Gastrocnemius medialis (tissue), 4 donors: ENCODE results near the gene SKI. TPM values are rescaled to one million over a fixed set of nuclear protein-coding genes. Genes with fewer than 3 reads are reported as not detected.
A peak's percentile ranks its signal among the peaks of the same experiment; 100 is the strongest.

Experiments
- ATAC-seq, 2 donors: fragments of 150-250 bp; one replicate each; pipeline ENCODE4 v1.9.1; 2016
- DNase-seq, 2 donors: peaks; one replicate each; pipeline ENCODE4 v3.0.0-alpha.2; 2019
- H3K27ac ChIP-seq, 4 donors: fragments of 200-600 bp; sonication (generic); 1 replicate in 1 of 4; 2 replicates in 3 of 4; pipeline ENCODE4 v1.5.1; 2016 to 2018; ENCODE audit warnings: mild to moderate bottlenecking in 2 of 4, moderate library complexity in 1 of 4
- H3K27me3 ChIP-seq, 3 donors: fragments of 200-600 bp; sonication (generic) in 2 of 3; 1 replicate in 1 of 3; 2 replicates in 2 of 3; pipeline versions ENCODE4 v1.5.1 to v1.6.0; 2016 to 2019; ENCODE audit warnings: mild to moderate bottlenecking in 1 of 3, moderate library complexity in 1 of 3
- H3K36me3 ChIP-seq, 2 donors: fragments of 200-600 bp; sonication (generic) in 1 of 2; one replicate each; pipeline ENCODE4 v1.5.1; 2017 to 2018
- H3K4me1 ChIP-seq, 2 donors: fragments of 200-600 bp; sonication (generic) in 1 of 2; one replicate each; pipeline ENCODE4 v1.5.1; 2016 to 2017; ENCODE audit warnings: mild to moderate bottlenecking in 2 of 2
- H3K4me3 ChIP-seq, 4 donors: fragments of 200-600 bp; sonication (generic) in 3 of 4; 1 replicate in 1 of 4; 2 replicates in 3 of 4; pipeline ENCODE4 v1.5.1; 2016 to 2019; ENCODE audit warnings: mild to moderate bottlenecking in 2 of 4
- H3K9me3 ChIP-seq, 3 donors: fragments of 200-600 bp; sonication (generic) in 2 of 3; 1 replicate in 1 of 3; 2 replicates in 2 of 3; pipeline ENCODE4 v1.5.1; 2016 to 2019
- POLR2A ChIP-seq, 2 donors: fragments of 450-650 bp; IDR thresholded peaks; one replicate each; pipeline ENCODE4 v1.6.1; 2017; ENCODE audit warnings: antibody characterized with exemption in 2 of 2, mild to moderate bottlenecking in 2 of 2, moderate library complexity in 2 of 2
- in situ Hi-C, 4 donors: fragments of 200-750 bp; cut with MboI; loops; one replicate each; pipeline versions ENCODE4 v1.15.0 to v1.8.0; 2017; ENCODE audit warnings: low sequenced_read_pairs in 4 of 4
- intact Hi-C: fragments of 100-400 bp; cut with DNase I; formaldehyde crosslinking; loops from one replicate; pipeline ENCODE4 v1.15.1; 2023; ENCODE audit warnings: low total_unique reads
- total RNA-seq, 4 donors: library from RNA; depleted of rRNA; stranded (reverse); fragments of >200 nt; gene quantifications; one replicate each; pipeline versions ENCODE4 v1.1.0 to v1.2.3, GENCODE V29; 2016
- TF ChIP-seq, protein P1 (sequence below), 5 experiments: fragments of 450-650 bp in 3 of 5; fragments of 200-600 bp in 2 of 5; sonication (generic) in 2 of 5; IDR thresholded peaks in 4 of 5; conservative IDR thresholded peaks in 1 of 5; 1 replicate in 4 of 5; 2 replicates in 1 of 5; pipeline ENCODE4 v1.5.1; 2016 to 2019; ENCODE audit warnings: antibody characterized with exemption in 5 of 5, mild to moderate bottlenecking in 3 of 5, moderate library complexity in 3 of 5

SKI gene
- total RNA-seq, 4 donors from 2014 or later = 7.8 to 32.2 (median 22.4) TPM

DNA sequence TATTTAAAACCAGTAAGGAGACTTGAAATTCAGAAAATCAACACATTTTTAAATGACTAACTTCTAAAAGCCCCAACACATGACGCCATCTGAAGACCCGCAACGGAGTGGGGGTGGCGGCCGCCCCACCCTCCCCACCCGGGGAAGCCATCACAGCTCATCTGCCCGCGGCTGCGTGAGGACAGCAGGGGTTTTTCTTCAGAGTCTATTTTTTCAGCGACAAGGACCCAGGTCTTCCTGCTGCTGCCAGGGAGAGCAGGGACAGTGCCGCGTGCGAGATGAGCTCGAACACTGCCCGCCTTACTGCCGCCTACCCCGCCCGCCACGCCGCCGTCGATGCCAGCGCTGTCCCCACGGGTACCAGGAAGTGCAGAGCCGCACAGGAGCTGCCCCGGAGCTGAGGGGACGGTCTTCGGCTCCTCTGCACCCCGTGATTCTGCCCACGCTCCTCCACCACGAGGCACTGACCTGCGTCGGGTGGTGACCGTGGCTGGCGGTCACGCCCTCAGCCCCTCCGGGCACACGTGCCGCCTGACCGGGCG, 79.0 kb downstream of the SKI start:
- in situ Hi-C loops (loop anchor here in 2 of 4 donors (25.0 kb wide), 1 partner anchor 95 kb away; no protein-coding TSS in a partner anchor), intact Hi-C loops (no loop called here)
- Histone ChIP-seq H3K27me3 (no peaks in the 10 kb centered on the region), H3K4me3 (no peak overlapping the region), H3K4me1 (peaks cover 0 to 7% of the 10 kb centered on the region in 2 donors), H3K27ac (no peak overlapping the region), H3K9me3 (no peaks in the 10 kb centered on the region), H3K36me3 (peaks cover 0 to 51% of the 10 kb centered on the region in 2 donors)
- DNase-seq (no peak), ATAC-seq (no peak)
- no peak for TF ChIP-seq POLR2A (IDR thresholded peaks at IDR 0.05)

- TF ChIP-seq, protein P1, sequence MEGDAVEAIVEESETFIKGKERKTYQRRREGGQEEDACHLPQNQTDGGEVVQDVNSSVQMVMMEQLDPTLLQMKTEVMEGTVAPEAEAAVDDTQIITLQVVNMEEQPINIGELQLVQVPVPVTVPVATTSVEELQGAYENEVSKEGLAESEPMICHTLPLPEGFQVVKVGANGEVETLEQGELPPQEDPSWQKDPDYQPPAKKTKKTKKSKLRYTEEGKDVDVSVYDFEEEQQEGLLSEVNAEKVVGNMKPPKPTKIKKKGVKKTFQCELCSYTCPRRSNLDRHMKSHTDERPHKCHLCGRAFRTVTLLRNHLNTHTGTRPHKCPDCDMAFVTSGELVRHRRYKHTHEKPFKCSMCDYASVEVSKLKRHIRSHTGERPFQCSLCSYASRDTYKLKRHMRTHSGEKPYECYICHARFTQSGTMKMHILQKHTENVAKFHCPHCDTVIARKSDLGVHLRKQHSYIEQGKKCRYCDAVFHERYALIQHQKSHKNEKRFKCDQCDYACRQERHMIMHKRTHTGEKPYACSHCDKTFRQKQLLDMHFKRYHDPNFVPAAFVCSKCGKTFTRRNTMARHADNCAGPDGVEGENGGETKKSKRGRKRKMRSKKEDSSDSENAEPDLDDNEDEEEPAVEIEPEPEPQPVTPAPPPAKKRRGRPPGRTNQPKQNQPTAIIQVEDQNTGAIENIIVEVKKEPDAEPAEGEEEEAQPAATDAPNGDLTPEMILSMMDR (IDR thresholded peaks at IDR 0.05 in 4 of 5, conservative IDR thresholded peaks at IDR 0.05 in 1 of 5) = no peak
- TF ChIP-seq POLR2A (IDR thresholded peaks at IDR 0.05) = no peak
- Histone ChIP-seq H3K36me3 (peaks cover 0 to 51% of the 10 kb centered on the region in 2 donors), H3K4me1 (peaks cover 8 to 12% of the 10 kb centered on the region in 2 donors), H3K9me3 (no peaks in the 10 kb centered on the region), H3K27ac (no peak overlapping the region), H3K27me3 (no peaks in the 10 kb centered on the region), H3K4me3 (no peak overlapping the region)
- DNase-seq (no peak), ATAC-seq (no peak)
- in situ Hi-C loops = loop anchor here in 2 of 4 donors (25.0 kb wide), 1 partner anchor 96 kb away; no protein-coding TSS in a partner anchor
- intact Hi-C loops = no loop called here
These were observed 79.9 kb downstream of the SKI start for GRCh38 chr1:2307972-2308371.

- Histone ChIP-seq H3K4me3 (no peak overlapping the region), H3K27ac (no peak overlapping the region), H3K9me3 (no peaks in the 10 kb centered on the region), H3K27me3 (no peaks in the 10 kb centered on the region), H3K36me3 (peaks cover 0 to 44% of the 10 kb centered on the region in 2 donors), H3K4me1 (peaks cover 10 to 17% of the 10 kb centered on the region in 2 donors)
- in situ Hi-C loops = loop anchor here in 2 of 4 donors (25.0 kb wide), 1 partner anchor 97 kb away; no protein-coding TSS in a partner anchor
- TF ChIP-seq, protein P1 (IDR thresholded peaks at IDR 0.05 in 4 of 5, conservative IDR thresholded peaks at IDR 0.05 in 1 of 5) = no peak
- no peak for TF ChIP-seq POLR2A (IDR thresholded peaks at IDR 0.05)
- intact Hi-C loops = no loop called here
- DNase-seq (no peak), ATAC-seq (no peak)
These were observed 80.7 kb downstream of the SKI start for GRCh38 chr1:2308844-2309243.

GRCh38 chr1:2310332-2311183, 82.4 kb downstream of the SKI start:
- intact Hi-C loops (loop anchor here (5.0 kb wide), 2 partner anchors 78 to 98 kb away; no protein-coding TSS in a partner anchor), in situ Hi-C loops (loop anchor here in 2 of 4 donors (25.0 kb wide), 1 partner anchor 98 kb away; no protein-coding TSS in a partner anchor)
- ATAC-seq = no peak
- Histone ChIP-seq H3K36me3 (peaks cover 0 to 29% of the 10 kb centered on the region in 2 donors), H3K27ac (peak overlapping the region; percentile 61 to 72 (median 69)), H3K9me3 (no peaks in the 10 kb centered on the region), H3K27me3 (peaks cover 0 to 3% (median 0%) of the 10 kb centered on the region in 3 donors), H3K4me1 (peaks cover 10 to 17% of the 10 kb centered on the region in 2 donors), H3K4me3 (no peak overlapping the region)
- no peak for TF ChIP-seq POLR2A (IDR thresholded peaks at IDR 0.05)
- TF ChIP-seq, protein P1 (IDR thresholded peaks at IDR 0.05 in 4 of 5, conservative IDR thresholded peaks at IDR 0.05 in 1 of 5) = no peak
- no peak for DNase-seq
